Panc1 (cell line): ENCODE measurements around the gene SPDYC. TPM values are rescaled to one million over a fixed set of nuclear protein-coding genes. Genes with fewer than 3 reads are reported as not detected.
A peak's percentile ranks its signal among the peaks of the same experiment; 100 is the strongest.

Experiments used
- ATAC-seq: fragments of 200-7000 bp; cut with Tn5 transposase; 2 replicates; pipeline ENCODE4 v1.9.1; 2020; ENCODE audit warnings: mild to moderate bottlenecking, moderate library complexity
- BruUV-seq: library from RNA; stranded (reverse); fragments of 400-500 nt; replicated peaks from 2 replicates; lab custom pipeline; 2021; lab: Mats Ljungman, UMichigan
- CTCF ChIA-PET: fragments of 300-600 bp; sonication (Branson Sonifier 250); formaldehyde crosslinking; loops from one replicate; lab custom pipeline; 2022; ENCODE audit warnings: antibody characterized with exemption; lab: Charles Lee
- POLR2A ChIA-PET: fragments of 300-600 bp; sonication (Branson Sonifier 250); formaldehyde crosslinking; loops from one replicate; lab custom pipeline; 2022; ENCODE audit warnings: antibody characterized with exemption; lab: Charles Lee
- DNase-seq: peaks from one replicate; pipeline ENCODE4 v3.0.0-alpha.2; 2010; ENCODE audit warnings: low read depth, low spot score
- H3K27ac ChIP-seq: 2 replicates; pipeline ENCODE4 v1.5.1; 2011; ENCODE audit warnings: mild to moderate bottlenecking, low read length, inconsistent platforms
- H3K27me3 ChIP-seq: fragments of 200-500 bp; sonication (Bioruptor generic); 2 replicates; pipeline ENCODE4 v1.6.0; 2014; ENCODE audit warnings: low read length, inconsistent platforms; ENCODE audit not compliant: control insufficient read depth, insufficient read depth
- H3K36me3 ChIP-seq: fragments of 200-500 bp; sonication (Bioruptor generic); 2 replicates; pipeline ENCODE4 v1.5.1; 2014; ENCODE audit warnings: inconsistent platforms, mild to moderate bottlenecking, low read length, moderate library complexity; ENCODE audit not compliant: control insufficient read depth, insufficient read depth
- H3K4me1 ChIP-seq: 2 replicates; pipeline ENCODE4 v1.5.1; 2011; ENCODE audit warnings: inconsistent platforms, mild to moderate bottlenecking, low read length, moderate library complexity; ENCODE audit not compliant: control insufficient read depth, insufficient read depth
- H3K4me3 ChIP-seq, 2 experiments: 2 replicates each; pipeline ENCODE4 v1.5.1; 2011 to 2012; ENCODE audit warnings: low read depth in 2 of 2, low read length in 2 of 2, mild to moderate bottlenecking in 2 of 2, inconsistent platforms in 1 of 2, moderate library complexity in 1 of 2
- H3K9me3 ChIP-seq: fragments of 200-500 bp; sonication (Bioruptor generic); 2 replicates; pipeline ENCODE4 v1.5.1; 2014; ENCODE audit warnings: low read depth, mild to moderate bottlenecking, inconsistent platforms, low read length, moderate library complexity; ENCODE audit not compliant: control insufficient read depth, insufficient read depth
- POLR2AphosphoS5 ChIP-seq: IDR thresholded peaks from 2 replicates; pipeline ENCODE4 v1.6.1; 2012; ENCODE audit warnings: mild to moderate bottlenecking, low read depth, low read length, moderate library complexity
- SIN3A ChIP-seq: IDR thresholded peaks from 2 replicates; pipeline ENCODE4 v1.6.1; 2012; ENCODE audit warnings: low read depth, mild to moderate bottlenecking, low read length, moderate library complexity, borderline replicate concordance; ENCODE audit not compliant: insufficient read depth
- in situ Hi-C: cut with HindIII; loops from 2 replicates; pipeline ENCODE4 v1.10.0; 2016; ENCODE audit warnings: low sequenced_read_pairs, low pct_unique_long_range_greater_than_20kb
- intact Hi-C: fragments of 100-400 bp; cut with micrococcal nuclease; formaldehyde crosslinking; loops from one replicate; pipeline ENCODE4 v1.10.0; 2022; ENCODE audit not compliant: unreplicated experiment
- total RNA-seq: library from RNA; stranded (reverse); gene quantifications from one replicate; pipeline ENCODE4 v1.2.1, GENCODE V29; 2021; ENCODE audit not compliant: unreplicated experiment
- TF ChIP-seq, protein P1 (sequence below), 2 experiments: IDR thresholded peaks; 2 replicates each; pipeline ENCODE4 v1.6.1; 2011 to 2012; ENCODE audit warnings: low read depth in 2 of 2, control low read depth in 1 of 2, low read length in 1 of 2, mild to moderate bottlenecking in 1 of 2, moderate library complexity in 1 of 2; ENCODE audit not compliant: insufficient read depth in 1 of 2

The SPDYC gene
- total RNA-seq, 1 experiment from 2014 or later, result not detected

DNA sequence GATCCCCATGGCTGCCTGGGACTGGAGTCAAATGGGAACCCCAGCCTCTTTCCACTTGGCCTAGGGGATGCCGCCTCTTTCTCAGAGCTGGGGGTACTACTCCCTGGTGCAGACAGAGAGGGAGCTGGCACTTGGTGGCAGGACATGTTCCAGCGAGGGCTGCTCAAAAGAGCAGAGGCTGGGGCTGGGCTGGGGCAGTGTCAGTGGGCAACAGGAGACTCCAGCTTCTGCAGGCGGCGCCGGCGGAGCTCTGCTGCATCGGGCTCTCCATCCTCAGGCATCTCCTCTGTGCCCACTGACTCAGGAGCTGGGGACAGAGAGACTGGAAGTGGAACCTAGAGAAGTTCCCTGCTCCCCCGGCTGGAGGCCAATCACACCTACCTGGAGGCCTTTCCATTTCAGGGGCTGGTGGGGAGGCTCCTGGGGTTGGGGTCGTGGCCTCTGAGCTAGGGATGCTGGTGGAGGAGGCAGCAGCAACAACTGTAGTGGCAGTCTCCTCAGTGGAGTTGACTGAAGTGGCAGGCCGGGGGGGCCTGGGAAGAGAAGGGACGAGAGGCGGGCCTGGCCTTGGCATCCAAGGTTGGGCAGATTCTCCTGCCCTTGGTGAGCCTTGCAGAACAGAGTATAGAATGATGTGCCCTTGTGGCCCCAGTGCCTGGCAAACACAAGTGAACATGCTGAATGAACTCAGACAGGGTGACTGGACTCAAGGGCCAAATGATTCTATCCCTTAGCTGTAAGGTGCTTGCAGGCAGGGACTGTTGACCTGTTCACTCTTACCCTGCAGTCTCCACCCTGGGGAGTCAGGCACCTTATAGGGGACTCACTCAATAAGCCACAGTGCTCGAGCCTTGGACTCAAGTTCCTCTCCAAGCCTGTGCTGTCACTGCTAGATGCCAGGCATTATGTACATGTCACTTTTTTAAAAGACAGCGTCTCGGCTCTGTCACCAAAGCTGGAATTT, 41.6 kb upstream of the SPDYC start:
- Histone ChIP-seq H3K4me1 (peaks cover 8% of the 10 kb centered on the region), H3K9me3 (no peaks in the 10 kb centered on the region), H3K27ac (no peak overlapping the region), H3K36me3 (peaks cover 19% of the 10 kb centered on the region), H3K4me3 (no peak overlapping the region), H3K27me3 (no peaks in the 10 kb centered on the region)
- ChIA-PET POLR2A (interaction anchor here (0.6 kb wide), 1 partner anchor 24 kb away, joined by 3 read pairs; no protein-coding TSS in a partner anchor), CTCF (interaction anchor here (0.6 kb wide), 1 partner anchor 99 kb away, joined by 3 read pairs; no protein-coding TSS in a partner anchor)
- BruUV-seq, result no TSS peak
- DNase-seq, result no peak
- TF ChIP-seq SIN3A (no peak), POLR2AphosphoS5 (0 out of 2 replicates have a peak, but pooled peaks have one; percentile 29)
- TF ChIP-seq, protein P1, sequence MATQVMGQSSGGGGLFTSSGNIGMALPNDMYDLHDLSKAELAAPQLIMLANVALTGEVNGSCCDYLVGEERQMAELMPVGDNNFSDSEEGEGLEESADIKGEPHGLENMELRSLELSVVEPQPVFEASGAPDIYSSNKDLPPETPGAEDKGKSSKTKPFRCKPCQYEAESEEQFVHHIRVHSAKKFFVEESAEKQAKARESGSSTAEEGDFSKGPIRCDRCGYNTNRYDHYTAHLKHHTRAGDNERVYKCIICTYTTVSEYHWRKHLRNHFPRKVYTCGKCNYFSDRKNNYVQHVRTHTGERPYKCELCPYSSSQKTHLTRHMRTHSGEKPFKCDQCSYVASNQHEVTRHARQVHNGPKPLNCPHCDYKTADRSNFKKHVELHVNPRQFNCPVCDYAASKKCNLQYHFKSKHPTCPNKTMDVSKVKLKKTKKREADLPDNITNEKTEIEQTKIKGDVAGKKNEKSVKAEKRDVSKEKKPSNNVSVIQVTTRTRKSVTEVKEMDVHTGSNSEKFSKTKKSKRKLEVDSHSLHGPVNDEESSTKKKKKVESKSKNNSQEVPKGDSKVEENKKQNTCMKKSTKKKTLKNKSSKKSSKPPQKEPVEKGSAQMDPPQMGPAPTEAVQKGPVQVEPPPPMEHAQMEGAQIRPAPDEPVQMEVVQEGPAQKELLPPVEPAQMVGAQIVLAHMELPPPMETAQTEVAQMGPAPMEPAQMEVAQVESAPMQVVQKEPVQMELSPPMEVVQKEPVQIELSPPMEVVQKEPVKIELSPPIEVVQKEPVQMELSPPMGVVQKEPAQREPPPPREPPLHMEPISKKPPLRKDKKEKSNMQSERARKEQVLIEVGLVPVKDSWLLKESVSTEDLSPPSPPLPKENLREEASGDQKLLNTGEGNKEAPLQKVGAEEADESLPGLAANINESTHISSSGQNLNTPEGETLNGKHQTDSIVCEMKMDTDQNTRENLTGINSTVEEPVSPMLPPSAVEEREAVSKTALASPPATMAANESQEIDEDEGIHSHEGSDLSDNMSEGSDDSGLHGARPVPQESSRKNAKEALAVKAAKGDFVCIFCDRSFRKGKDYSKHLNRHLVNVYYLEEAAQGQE (IDR thresholded peaks at IDR 0.05; ENCODE audit: insufficient read depth in 1 of 2, low read depth in 2 of 2, low read length in 1 of 2), result no peak
- ATAC-seq, result peak; percentile 12
- intact Hi-C loops, result no loop called here
- in situ Hi-C loops, result no loop called here

DNA sequence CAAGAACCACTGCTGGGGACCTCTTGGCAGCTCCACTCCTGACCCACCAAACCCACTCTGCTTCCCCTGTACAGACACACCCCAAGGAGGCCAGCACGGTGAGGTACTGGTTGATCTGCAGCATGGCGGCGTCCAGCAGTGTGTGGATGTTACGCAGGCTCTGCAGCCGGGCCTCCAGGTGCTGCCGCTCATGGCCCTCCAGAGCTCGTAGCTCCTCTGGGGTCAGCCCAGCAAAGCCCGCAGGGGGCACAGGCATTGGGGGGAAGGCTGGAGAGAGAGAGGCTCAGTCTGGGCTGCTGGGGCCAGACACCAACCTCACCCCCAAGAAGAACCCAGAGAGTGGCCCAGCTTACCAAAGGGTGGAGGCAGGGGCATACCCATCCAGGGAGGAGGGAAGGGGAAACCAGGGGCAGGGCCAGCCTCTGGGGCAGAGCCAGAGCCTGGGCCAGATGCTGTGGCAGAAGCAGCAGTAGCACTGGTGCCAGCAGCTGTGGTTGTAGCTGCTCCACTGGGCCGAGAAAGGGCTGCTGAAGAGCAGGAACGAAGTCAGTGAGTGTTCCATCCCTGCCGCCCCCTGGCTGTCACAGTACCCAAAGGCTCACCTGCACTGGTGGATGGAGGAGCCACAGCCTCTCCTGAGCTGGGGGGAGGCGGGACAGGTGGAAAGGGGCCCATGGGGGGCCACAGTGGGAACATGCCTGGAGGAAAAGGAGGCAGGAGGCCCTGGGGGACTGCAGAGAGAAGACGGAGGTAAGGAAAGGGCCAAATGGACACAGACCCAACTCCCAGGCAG, 40.2 kb upstream of the SPDYC start:
- Histone ChIP-seq H3K9me3 (no peaks in the 10 kb centered on the region), H3K27ac (no peak overlapping the region), H3K27me3 (no peaks in the 10 kb centered on the region), H3K4me1 (peaks cover 9% of the 10 kb centered on the region), H3K4me3 (no peak overlapping the region), H3K36me3 (peaks cover 18% of the 10 kb centered on the region)
- in situ Hi-C loops (no loop called here), intact Hi-C loops (loop anchor here (10.0 kb wide), 1 partner anchor 55 kb away; the partner anchor contains the start of gene CAPN1)
- CTCF ChIA-PET, result interaction anchor here (0.6 to 0.7 kb wide), 2 partner anchors 48 to 66 kb away, joined by 3 to 4 read pairs; no protein-coding TSS in a partner anchor
- TF ChIP-seq POLR2AphosphoS5 (peak; percentile 5; the same call in 1 of the 2 replicates), SIN3A (no peak)
- no TSS peak for BruUV-seq
- ATAC-seq (no peak), DNase-seq (no peak)
- POLR2A ChIA-PET, result no interaction called here
